Ovary (tissue), 3 donors: ENCODE measurements around the gene RTP5.

Source experiments
- CTCF ChIP-seq, 3 donors: fragments of 450-650 bp in 2 of 3; fragments of 200-600 bp in 1 of 3; IDR thresholded peaks; one replicate each; pipeline versions ENCODE4 v1.5.1 to v1.8.0; 2016 to 2022; ENCODE audit warnings: antibody characterized with exemption in 3 of 3, mild to moderate bottlenecking in 1 of 3
- EP300 ChIP-seq: sonication (generic); formaldehyde crosslinking; IDR thresholded peaks from one replicate; pipeline ENCODE4 v1.6.1; 2017; ENCODE audit warnings: antibody characterized with exemption
- POLR2A ChIP-seq: fragments of 450-650 bp; IDR thresholded peaks from one replicate; pipeline ENCODE4 v1.6.1; 2017; ENCODE audit warnings: antibody characterized with exemption, mild to moderate bottlenecking, moderate library complexity
- donor health status: DM: no; HTN: no; CAD: no.

- TF ChIP-seq EP300 (no peak), POLR2A (no peak), CTCF (IDR thresholded peaks at IDR 0.05) (no peak)
Measured at GRCh38 chr2:241891315-241891987, 21.9 kb downstream of the RTP5 start.
